ENCODE measurements around the gene IL36A. TPM values are rescaled to one million over a fixed set of nuclear protein-coding genes. Genes with fewer than 3 reads are reported as not detected.
A peak's percentile ranks its signal among the peaks of the same experiment; 100 is the strongest.

The IL36A gene
- total RNA-seq, 1 experiment from 2014 or later, result not detected

DNA sequence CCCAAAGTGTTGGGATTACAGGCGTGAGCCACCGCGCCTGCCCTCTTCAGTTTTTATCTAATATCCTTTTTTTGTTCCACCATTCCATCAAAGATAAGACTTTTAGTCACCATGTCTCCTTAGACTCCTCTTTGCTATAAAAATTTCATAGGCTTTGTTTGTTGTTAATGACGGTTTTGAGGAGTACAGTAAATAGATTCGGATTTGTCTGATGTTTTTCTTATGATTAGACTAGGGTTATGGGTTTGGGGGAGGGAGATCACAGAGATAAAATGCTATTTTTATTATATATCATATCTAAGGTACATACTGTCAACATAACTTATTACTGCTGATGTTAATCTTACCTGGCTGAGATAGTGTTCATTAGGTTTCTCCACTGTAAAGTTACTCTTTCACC is 41.2 kb downstream of the IL36A start:
- no TSS peak for BruUV-seq (replicated peaks)
- no peak for ATAC-seq
- in situ Hi-C loops (cut with HindIII; ENCODE audit: low pct_unique_long_range_greater_than_20kb, low sequenced_read_pairs), result no loop called here
- TF ChIP-seq SIN3A (IDR thresholded peaks at IDR 0.05; ENCODE audit: borderline replicate concordance, insufficient read depth, low read depth, low read length), result no peak
- no peak for TF ChIP-seq POLR2AphosphoS5 (IDR thresholded peaks at IDR 0.05; ENCODE audit: low read depth, low read length)
- TF ChIP-seq TCF7L2 (IDR thresholded peaks at IDR 0.05; ENCODE audit: low read depth, low read length), result no peak
- TF ChIP-seq, protein P1, sequence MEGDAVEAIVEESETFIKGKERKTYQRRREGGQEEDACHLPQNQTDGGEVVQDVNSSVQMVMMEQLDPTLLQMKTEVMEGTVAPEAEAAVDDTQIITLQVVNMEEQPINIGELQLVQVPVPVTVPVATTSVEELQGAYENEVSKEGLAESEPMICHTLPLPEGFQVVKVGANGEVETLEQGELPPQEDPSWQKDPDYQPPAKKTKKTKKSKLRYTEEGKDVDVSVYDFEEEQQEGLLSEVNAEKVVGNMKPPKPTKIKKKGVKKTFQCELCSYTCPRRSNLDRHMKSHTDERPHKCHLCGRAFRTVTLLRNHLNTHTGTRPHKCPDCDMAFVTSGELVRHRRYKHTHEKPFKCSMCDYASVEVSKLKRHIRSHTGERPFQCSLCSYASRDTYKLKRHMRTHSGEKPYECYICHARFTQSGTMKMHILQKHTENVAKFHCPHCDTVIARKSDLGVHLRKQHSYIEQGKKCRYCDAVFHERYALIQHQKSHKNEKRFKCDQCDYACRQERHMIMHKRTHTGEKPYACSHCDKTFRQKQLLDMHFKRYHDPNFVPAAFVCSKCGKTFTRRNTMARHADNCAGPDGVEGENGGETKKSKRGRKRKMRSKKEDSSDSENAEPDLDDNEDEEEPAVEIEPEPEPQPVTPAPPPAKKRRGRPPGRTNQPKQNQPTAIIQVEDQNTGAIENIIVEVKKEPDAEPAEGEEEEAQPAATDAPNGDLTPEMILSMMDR (IDR thresholded peaks at IDR 0.05), result no peak
- TF ChIP-seq, protein P2, sequence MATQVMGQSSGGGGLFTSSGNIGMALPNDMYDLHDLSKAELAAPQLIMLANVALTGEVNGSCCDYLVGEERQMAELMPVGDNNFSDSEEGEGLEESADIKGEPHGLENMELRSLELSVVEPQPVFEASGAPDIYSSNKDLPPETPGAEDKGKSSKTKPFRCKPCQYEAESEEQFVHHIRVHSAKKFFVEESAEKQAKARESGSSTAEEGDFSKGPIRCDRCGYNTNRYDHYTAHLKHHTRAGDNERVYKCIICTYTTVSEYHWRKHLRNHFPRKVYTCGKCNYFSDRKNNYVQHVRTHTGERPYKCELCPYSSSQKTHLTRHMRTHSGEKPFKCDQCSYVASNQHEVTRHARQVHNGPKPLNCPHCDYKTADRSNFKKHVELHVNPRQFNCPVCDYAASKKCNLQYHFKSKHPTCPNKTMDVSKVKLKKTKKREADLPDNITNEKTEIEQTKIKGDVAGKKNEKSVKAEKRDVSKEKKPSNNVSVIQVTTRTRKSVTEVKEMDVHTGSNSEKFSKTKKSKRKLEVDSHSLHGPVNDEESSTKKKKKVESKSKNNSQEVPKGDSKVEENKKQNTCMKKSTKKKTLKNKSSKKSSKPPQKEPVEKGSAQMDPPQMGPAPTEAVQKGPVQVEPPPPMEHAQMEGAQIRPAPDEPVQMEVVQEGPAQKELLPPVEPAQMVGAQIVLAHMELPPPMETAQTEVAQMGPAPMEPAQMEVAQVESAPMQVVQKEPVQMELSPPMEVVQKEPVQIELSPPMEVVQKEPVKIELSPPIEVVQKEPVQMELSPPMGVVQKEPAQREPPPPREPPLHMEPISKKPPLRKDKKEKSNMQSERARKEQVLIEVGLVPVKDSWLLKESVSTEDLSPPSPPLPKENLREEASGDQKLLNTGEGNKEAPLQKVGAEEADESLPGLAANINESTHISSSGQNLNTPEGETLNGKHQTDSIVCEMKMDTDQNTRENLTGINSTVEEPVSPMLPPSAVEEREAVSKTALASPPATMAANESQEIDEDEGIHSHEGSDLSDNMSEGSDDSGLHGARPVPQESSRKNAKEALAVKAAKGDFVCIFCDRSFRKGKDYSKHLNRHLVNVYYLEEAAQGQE (IDR thresholded peaks at IDR 0.05; ENCODE audit: insufficient read depth in 1 of 2, low read depth in 2 of 2, low read length in 1 of 2), result no peak
- ChIA-PET POLR2A (no interaction called here), CTCF (no interaction called here)
- H3K9me3 ChIP-seq (ENCODE audit: control insufficient read depth, insufficient read depth, low read depth, low read length), result no peaks in the 10 kb centered on the region
- intact Hi-C loops (cut with micrococcal nuclease; ENCODE audit: unreplicated experiment), result no loop called here
- no peak overlapping the region for H3K4me3 ChIP-seq (ENCODE audit: low read depth in 2 of 2, low read length in 2 of 2)
- no peak overlapping the region for H3K27ac ChIP-seq (ENCODE audit: low read length)
- H3K27me3 ChIP-seq (ENCODE audit: control insufficient read depth, insufficient read depth, low read length), result peaks cover 3% of the 10 kb centered on the region; the same call in 1 of the 2 replicates
- H3K4me1 ChIP-seq (ENCODE audit: control insufficient read depth, insufficient read depth, low read length), result no peaks in the 10 kb centered on the region
- H3K36me3 ChIP-seq (ENCODE audit: control insufficient read depth, insufficient read depth, low read length), result no peaks in the 10 kb centered on the region
- DNase-seq (ENCODE audit: low read depth, low spot score), result no peak

DNA sequence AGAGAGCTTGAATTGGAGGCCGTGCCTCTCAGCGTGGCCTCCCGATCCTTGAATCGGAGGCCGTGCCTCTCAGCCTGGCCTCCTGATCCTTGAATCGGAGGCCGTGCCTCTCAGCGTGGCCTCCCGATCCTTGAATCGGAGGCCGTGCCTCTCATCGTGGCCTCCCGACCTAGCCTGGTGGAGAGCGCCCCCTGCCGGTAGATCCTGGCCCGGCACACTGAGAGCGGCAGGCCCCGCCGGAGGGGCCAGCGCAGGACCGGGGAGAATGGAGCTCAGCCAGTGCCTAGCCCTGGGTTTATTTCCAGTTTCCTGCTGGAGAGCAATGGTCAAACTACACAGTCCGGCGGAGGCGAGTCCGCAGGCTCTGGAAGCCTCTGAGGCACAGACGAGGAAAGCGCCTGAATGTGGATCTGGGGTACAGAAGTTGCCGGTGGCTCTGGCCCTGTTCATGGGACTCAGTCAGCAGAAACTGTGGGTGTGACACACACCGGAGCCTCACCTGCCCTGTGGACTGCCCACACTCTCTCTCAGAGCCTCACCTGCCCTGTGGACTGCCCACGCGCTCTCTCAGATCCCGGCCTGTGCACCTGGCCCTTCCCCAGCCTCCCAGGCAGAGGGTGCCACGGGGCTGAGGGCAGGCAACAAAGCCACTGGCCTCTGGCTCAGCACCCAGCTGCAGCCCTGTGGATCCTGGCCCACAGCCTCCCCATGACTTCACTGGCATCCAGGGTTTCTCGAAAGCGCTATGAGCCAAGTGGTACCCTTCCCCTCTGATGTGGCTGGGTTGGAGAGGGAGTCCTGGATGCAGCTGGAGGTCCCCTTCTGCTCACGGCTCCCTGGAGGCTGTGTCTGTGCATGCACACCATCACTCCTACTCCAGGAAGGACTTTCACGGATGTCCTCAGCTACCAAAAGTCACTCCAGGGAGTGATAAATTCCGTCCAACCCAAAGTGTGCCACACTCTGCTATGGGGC is 45.9 kb downstream of the IL36A start:
- intact Hi-C loops (cut with micrococcal nuclease; ENCODE audit: unreplicated experiment), result no loop called here
- TF ChIP-seq, protein P1 (IDR thresholded peaks at IDR 0.05), result peak; percentile 36; the same call in 1 of the 2 replicates
- no peak for TF ChIP-seq POLR2AphosphoS5 (IDR thresholded peaks at IDR 0.05; ENCODE audit: low read depth, low read length)
- no peak overlapping the region for H3K27ac ChIP-seq (ENCODE audit: low read length)
- no peaks in the 10 kb centered on the region for H3K36me3 ChIP-seq (ENCODE audit: control insufficient read depth, insufficient read depth, low read length)
- no peak overlapping the region for H3K4me3 ChIP-seq (ENCODE audit: low read depth in 2 of 2, low read length in 2 of 2)
- in situ Hi-C loops (cut with HindIII; ENCODE audit: low pct_unique_long_range_greater_than_20kb, low sequenced_read_pairs), result no loop called here
- BruUV-seq (replicated peaks), result no TSS peak
- no peaks in the 10 kb centered on the region for H3K9me3 ChIP-seq (ENCODE audit: control insufficient read depth, insufficient read depth, low read depth, low read length)
- ChIA-PET POLR2A (no interaction called here), CTCF (interaction anchor here (0.7 kb wide), 4 partner anchors 74 to 198 kb away, joined by 3 to 4 read pairs (median 4); no protein-coding TSS in a partner anchor)
- H3K4me1 ChIP-seq (ENCODE audit: control insufficient read depth, insufficient read depth, low read length), result no peaks in the 10 kb centered on the region
- no peaks in the 10 kb centered on the region; the same call in 1 of the 2 replicates for H3K27me3 ChIP-seq (ENCODE audit: control insufficient read depth, insufficient read depth, low read length)
- ATAC-seq, result no peak; the same call in 1 of the 2 replicates
- no peak for DNase-seq (ENCODE audit: low read depth, low spot score)

All from Panc1 (cell line).